8988T (cell line): ENCODE results near the gene PLEKHG4.

Source experiments
- DNase-seq: peaks from one replicate; pipeline ENCODE4 v3.0.0; 2011

Gene PLEKHG4, protein sequence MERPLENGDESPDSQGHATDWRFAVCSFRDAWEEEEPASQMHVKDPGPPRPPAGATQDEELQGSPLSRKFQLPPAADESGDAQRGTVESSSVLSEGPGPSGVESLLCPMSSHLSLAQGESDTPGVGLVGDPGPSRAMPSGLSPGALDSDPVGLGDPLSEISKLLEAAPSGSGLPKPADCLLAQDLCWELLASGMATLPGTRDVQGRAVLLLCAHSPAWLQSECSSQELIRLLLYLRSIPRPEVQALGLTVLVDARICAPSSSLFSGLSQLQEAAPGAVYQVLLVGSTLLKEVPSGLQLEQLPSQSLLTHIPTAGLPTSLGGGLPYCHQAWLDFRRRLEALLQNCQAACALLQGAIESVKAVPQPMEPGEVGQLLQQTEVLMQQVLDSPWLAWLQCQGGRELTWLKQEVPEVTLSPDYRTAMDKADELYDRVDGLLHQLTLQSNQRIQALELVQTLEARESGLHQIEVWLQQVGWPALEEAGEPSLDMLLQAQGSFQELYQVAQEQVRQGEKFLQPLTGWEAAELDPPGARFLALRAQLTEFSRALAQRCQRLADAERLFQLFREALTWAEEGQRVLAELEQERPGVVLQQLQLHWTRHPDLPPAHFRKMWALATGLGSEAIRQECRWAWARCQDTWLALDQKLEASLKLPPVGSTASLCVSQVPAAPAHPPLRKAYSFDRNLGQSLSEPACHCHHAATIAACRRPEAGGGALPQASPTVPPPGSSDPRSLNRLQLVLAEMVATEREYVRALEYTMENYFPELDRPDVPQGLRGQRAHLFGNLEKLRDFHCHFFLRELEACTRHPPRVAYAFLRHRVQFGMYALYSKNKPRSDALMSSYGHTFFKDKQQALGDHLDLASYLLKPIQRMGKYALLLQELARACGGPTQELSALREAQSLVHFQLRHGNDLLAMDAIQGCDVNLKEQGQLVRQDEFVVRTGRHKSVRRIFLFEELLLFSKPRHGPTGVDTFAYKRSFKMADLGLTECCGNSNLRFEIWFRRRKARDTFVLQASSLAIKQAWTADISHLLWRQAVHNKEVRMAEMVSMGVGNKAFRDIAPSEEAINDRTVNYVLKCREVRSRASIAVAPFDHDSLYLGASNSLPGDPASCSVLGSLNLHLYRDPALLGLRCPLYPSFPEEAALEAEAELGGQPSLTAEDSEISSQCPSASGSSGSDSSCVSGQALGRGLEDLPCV

GRCh38 chr16:67279296-67280089, at the start of gene PLEKHG4:
TSS of gene PLEKHG4 (plus strand) at chr16:67279532. CDS start at chr16:67280045, 513 bp downstream.
- DNase-seq: peak; percentile 99

DNA sequence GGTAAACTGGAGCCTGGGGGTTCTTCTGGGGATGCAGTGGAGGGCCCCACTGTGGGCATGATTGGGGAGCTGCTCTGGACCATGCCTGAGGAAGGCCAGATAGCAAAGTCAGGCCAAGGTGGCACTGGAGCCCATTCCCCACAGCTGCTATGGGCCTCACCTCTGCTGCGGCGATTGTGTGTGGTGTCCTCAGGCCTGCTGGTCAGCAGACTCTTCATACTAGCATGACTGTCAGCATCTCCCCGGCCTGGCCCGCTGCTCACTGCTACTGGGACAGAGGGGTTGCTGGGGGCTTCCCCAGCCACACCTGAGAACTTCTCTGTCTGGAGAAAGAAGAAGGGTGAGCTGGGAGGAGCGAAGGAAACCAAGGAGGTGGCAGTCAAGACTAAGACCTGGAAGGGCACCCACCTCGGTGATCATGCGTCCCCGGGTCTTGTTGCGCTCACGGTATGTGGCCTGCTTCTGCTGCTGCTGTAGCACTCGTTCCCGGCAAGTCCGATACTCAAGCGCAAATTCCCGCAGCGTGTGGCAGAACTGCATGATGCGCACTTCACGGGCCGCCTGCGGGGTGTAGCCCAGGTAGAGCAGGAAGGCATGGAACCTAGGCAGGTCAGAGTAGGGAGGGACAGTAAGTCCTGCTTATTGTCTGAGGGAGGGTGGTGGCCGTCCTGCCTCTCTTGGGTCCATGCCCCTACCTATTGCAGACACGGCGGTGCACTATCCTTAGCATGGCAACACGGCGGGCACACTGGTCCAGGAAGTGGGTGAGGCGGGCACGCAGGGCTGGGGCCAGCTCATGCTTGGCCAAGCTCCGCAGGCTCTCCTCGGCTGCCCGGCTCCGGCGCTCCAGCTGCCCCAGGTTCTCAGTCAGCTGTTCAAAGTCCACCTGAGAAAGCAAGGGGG, 49.2 kb upstream of the PLEKHG4 start:
- DNase-seq: no peak

- DNase-seq: no peak
These were observed 48.3 kb upstream of the PLEKHG4 start for GRCh38 chr16:67230809-67231660.

- no peak for DNase-seq
These were observed 45.7 kb upstream of the PLEKHG4 start for GRCh38 chr16:67233596-67233995.

- DNase-seq: no peak
These were observed 45.1 kb upstream of the PLEKHG4 start for GRCh38 chr16:67234180-67234597.

- no peak for DNase-seq
These were observed 43.3 kb upstream of the PLEKHG4 start for GRCh38 chr16:67235816-67236562.

DNA sequence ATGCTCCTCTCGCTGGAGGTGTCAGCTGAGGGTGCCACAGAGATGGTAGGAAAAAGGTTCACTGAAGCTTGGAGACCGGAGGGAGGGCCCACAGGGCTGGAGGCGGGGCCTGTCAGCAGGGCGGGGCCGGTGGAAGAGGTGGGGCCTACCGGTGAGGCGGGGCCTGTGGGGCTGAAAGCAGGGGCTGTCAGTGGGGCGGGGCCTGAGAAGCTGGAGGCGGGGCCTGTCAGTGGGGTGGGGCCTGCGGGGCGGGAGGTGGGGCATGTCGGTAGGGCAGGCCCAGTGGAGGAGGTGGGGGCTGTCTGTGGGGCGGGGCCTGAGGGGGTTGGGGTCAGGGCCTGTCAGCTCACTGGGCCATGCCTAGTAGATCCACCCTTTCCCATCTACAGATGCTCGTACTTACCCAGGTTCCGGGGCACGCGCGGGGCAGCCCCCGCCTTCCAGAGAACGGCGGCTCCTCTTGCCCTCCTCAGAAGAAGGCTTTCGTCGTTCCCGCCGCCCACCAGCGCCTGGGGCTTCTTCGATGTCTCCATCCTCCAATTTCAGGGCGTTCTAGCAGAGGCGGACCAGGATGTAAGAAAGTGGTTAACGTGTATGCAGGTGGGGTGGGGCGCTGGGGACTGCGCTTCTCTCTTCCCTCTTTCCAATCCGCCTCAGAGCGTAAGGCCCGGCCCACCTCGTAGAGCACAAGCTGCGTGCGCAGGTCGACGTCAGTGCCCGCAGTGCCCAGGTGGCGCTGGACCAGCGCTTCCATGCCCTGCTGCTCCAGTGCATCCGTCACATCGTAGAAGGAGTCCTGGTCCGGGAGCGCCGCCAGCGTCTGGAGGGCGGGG, 42.6 kb upstream of the PLEKHG4 start:
- DNase-seq: peak; percentile 96

DNA sequence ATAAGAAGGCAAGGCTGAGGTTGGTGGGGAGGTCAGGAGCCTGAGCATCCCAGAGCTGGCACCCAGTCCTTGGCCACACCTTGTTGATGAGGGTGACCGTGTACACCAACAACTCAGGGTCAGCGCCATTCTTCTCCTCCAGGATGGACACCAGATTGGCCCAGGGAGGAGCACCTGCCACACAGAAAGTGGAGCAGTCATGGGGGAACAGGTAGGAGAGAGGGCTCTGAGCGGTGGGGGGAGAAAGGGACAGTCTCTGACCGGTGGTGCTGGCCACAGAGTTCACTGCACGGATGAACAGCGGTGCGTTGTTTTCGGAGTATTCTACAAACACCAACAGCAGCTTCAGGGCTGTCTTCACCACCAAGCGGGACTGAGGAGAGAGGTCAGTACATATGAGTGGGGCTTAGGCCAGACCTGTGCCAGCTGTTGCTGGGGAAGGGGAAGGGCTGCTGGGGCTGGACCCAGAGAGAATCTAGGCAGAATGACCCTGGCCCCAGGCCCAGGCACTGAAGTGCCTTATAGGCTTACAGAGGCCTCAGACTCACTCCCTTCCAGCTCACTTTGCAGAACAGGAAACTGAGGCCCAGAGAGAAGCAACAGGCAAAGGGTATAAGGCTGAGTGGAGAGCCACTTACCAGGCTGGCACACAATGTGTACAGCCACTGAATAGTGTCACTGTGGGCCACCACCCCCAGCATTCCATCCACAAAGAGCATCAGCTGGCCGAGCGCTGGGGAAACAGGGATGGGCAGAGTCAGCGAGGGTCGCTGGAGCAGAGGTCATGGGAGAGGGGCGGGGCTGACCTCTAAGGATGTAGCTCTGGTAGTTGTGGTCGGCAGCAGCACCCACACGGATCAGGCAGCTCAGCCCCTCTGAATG, 41.7 kb upstream of the PLEKHG4 start:
- no peak for DNase-seq

GRCh38 chr16:67238278-67238575, 41.1 kb upstream of the PLEKHG4 start:
- DNase-seq: no peak

- DNase-seq: no peak
These were observed 40.4 kb upstream of the PLEKHG4 start for GRCh38 chr16:67238806-67239470.

DNA sequence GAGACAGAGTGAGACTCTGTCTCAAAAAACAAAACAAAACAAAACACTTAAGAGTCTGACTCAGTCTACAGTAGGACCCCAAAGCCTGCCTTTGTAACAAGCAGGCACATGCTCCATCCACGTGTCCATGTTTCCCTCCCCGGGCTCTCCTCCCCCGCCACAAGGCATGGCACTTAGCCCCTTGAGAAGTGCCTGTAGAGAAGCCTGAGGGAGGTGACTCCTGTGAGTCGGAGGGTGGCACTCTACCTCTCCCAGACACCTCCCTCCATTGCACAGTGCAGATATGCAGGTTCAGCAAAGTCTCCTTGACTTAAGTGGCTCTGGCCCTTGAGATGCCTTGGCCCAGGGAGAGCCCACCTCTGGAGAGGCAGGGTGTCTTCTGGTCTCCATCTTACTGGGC, 38.8 kb upstream of the PLEKHG4 start:
- no peak for DNase-seq

GRCh38 chr16:67241008-67241900, 38.1 kb upstream of the PLEKHG4 start:
- DNase-seq: peak; percentile 66

DNA sequence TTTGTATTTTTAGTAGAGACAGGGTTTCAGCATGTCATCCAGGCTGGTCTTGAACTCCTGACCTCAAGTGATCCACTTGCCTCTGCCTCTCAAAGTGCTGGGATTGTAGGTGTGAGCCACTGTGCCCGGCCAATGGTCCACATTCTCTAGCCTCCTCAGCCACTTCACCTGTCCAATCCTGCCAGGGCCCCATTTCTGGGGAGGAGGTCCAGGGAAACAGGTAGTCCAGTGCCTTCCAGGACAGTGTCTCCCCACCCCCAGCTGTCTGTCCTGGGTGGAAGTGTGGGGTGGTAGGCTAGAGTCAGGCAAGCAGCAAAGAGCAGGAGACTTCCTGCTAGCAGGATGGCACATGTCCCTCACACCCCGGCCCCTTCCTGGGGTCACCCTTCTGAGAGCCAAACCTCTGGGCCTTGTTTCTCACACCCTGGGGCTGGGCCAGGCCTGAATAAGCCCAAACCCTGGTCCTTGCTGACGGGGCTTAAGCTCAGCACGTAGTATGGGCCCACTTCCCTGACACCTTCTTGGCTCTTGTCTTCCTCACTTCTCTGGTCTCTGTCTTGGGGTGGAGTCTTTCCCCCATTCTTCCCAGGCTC, 37.1 kb upstream of the PLEKHG4 start:
- no peak for DNase-seq

DNA sequence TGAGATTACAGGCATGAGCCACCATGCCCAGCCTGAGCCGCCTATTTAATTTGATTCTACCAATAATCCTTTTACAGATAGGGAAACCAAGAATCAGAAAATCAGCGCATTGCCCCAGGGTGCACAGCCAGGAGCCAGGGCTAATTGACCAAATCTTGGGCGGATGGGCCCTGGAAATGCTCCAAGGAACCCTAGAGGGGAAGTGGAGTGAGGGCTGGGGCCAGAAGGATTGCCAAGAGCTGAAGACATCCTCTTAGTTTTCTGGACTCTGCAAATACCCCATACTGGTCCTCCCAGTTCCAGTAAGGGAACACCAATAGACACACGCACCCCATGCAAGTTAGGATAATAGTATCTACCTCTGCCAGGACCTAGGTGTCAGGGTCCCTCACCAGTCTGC, 35.9 kb upstream of the PLEKHG4 start:
- DNase-seq: no peak

GRCh38 chr16:67244387-67245185, 34.7 kb upstream of the PLEKHG4 start:
- DNase-seq: peak; percentile 91
